ENCODE results near the gene ODAPH.

The ODAPH gene

DNA sequence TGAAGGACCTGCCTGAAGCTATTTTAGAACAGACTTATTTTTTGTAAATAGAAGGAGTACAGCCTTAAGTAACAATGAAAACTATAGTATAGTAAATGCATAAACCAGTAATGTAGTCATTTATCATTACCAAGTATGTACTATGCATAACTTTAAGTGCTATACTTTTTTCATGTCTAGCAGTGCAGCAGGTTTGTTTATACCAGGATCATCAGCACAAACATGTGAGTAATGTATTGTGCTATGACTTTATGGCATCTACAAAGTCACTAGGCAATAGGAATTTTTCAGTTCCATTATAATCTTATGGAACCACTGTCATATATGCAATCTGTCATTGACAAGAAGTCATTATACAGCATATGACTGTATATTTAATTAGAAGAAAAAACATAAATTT, 3.4 kb upstream of the ODAPH start:
- Histone ChIP-seq H3K4me3 (ENCODE audit: low read length) (no peak overlapping the region), H3K4me1 (ENCODE audit: control insufficient read depth, insufficient read depth, low read length) (no peaks in the 10 kb centered on the region), H3K9ac (ENCODE audit: low read length) (no peak overlapping the region), H3K9me3 (ENCODE audit: control insufficient read depth, low read length) (no peaks in the 10 kb centered on the region), H3K27me3 (ENCODE audit: control insufficient read depth, insufficient read depth, low read length) (no peaks in the 10 kb centered on the region), H3K36me3 (ENCODE audit: control insufficient read depth, insufficient read depth, low read length) (no peaks in the 10 kb centered on the region)

GRCh38 chr4:75557696-75558095, 1.8 kb downstream of the ODAPH start:
- no peaks in the 10 kb centered on the region for H3K36me3 ChIP-seq (ENCODE audit: control insufficient read depth, insufficient read depth, low read length)
- H3K27me3 ChIP-seq (ENCODE audit: control insufficient read depth, insufficient read depth, low read length) = no peaks in the 10 kb centered on the region
- no peaks in the 10 kb centered on the region for H3K9me3 ChIP-seq (ENCODE audit: control insufficient read depth, low read length)
- no peak overlapping the region for H3K9ac ChIP-seq (ENCODE audit: low read length)
- H3K4me1 ChIP-seq (ENCODE audit: control insufficient read depth, insufficient read depth, low read length) = no peaks in the 10 kb centered on the region
- no peak overlapping the region for H3K4me3 ChIP-seq (ENCODE audit: low read length)

- no peaks in the 10 kb centered on the region for H3K36me3 ChIP-seq (ENCODE audit: control insufficient read depth, insufficient read depth, low read length)
- no peaks in the 10 kb centered on the region for H3K27me3 ChIP-seq (ENCODE audit: control insufficient read depth, insufficient read depth, low read length)
- no peak overlapping the region for H3K4me3 ChIP-seq (ENCODE audit: low read length)
- H3K9ac ChIP-seq (ENCODE audit: low read length) = no peak overlapping the region
- no peaks in the 10 kb centered on the region for H3K9me3 ChIP-seq (ENCODE audit: control insufficient read depth, low read length)
- H3K4me1 ChIP-seq (ENCODE audit: control insufficient read depth, insufficient read depth, low read length) = no peaks in the 10 kb centered on the region
These were observed 5.9 kb downstream of the ODAPH start for GRCh38 chr4:75561789-75562188.

- no peaks in the 10 kb centered on the region for H3K4me1 ChIP-seq (ENCODE audit: control insufficient read depth, insufficient read depth, low read length)
- no peak overlapping the region for H3K4me3 ChIP-seq (ENCODE audit: low read length)
- no peaks in the 10 kb centered on the region for H3K27me3 ChIP-seq (ENCODE audit: control insufficient read depth, insufficient read depth, low read length)
- no peaks in the 10 kb centered on the region for H3K36me3 ChIP-seq (ENCODE audit: control insufficient read depth, insufficient read depth, low read length)
- no peaks in the 10 kb centered on the region for H3K9me3 ChIP-seq (ENCODE audit: control insufficient read depth, low read length)
- H3K9ac ChIP-seq (ENCODE audit: low read length) = no peak overlapping the region
These were observed 8.2 kb downstream of the ODAPH start for GRCh38 chr4:75564023-75564422.

- no peaks in the 10 kb centered on the region for H3K4me1 ChIP-seq (ENCODE audit: control insufficient read depth, insufficient read depth, low read length)
- H3K9me3 ChIP-seq (ENCODE audit: control insufficient read depth, low read length) = no peaks in the 10 kb centered on the region
- H3K36me3 ChIP-seq (ENCODE audit: control insufficient read depth, insufficient read depth, low read length) = no peaks in the 10 kb centered on the region
These were observed 9.6 kb downstream of the ODAPH start for GRCh38 chr4:75565481-75565880.

GRCh38 chr4:75566911-75567310, 11.0 kb downstream of the ODAPH start:
- Histone ChIP-seq H3K9me3 (ENCODE audit: control insufficient read depth, low read length) (no peaks in the 10 kb centered on the region), H3K4me1 (ENCODE audit: control insufficient read depth, insufficient read depth, low read length) (no peaks in the 10 kb centered on the region), H3K36me3 (ENCODE audit: control insufficient read depth, insufficient read depth, low read length) (no peaks in the 10 kb centered on the region), H3K4me3 (ENCODE audit: low read length) (no peak overlapping the region), H3K9ac (ENCODE audit: low read length) (no peak overlapping the region), H3K27me3 (ENCODE audit: control insufficient read depth, insufficient read depth, low read length) (no peaks in the 10 kb centered on the region)

More at GRCh38 chr4:75565481-75565880, 9.6 kb downstream of the ODAPH start:
- Histone ChIP-seq H3K27me3 (ENCODE audit: control insufficient read depth, insufficient read depth, low read length) (no peaks in the 10 kb centered on the region), H3K9ac (ENCODE audit: low read length) (no peak overlapping the region), H3K4me3 (ENCODE audit: low read length) (no peak overlapping the region)

GRCh38 chr4:75567725-75568124, 11.9 kb downstream of the ODAPH start:
- Histone ChIP-seq H3K9me3 (ENCODE audit: control insufficient read depth, low read length) (no peaks in the 10 kb centered on the region), H3K4me3 (ENCODE audit: low read length) (no peak overlapping the region), H3K36me3 (ENCODE audit: control insufficient read depth, insufficient read depth, low read length) (no peaks in the 10 kb centered on the region), H3K27me3 (ENCODE audit: control insufficient read depth, insufficient read depth, low read length) (no peaks in the 10 kb centered on the region), H3K4me1 (ENCODE audit: control insufficient read depth, insufficient read depth, low read length) (no peaks in the 10 kb centered on the region), H3K9ac (ENCODE audit: low read length) (no peak overlapping the region)

GRCh38 chr4:75584067-75584466, 28.2 kb downstream of the ODAPH start:
- H3K4me1 ChIP-seq (ENCODE audit: control insufficient read depth, insufficient read depth, low read length) = no peaks in the 10 kb centered on the region
- H3K27me3 ChIP-seq (ENCODE audit: control insufficient read depth, insufficient read depth, low read length) = no peaks in the 10 kb centered on the region
- no peak overlapping the region for H3K4me3 ChIP-seq (ENCODE audit: low read length)
- no peaks in the 10 kb centered on the region for H3K9me3 ChIP-seq (ENCODE audit: control insufficient read depth, low read length)
- no peaks in the 10 kb centered on the region for H3K36me3 ChIP-seq (ENCODE audit: control insufficient read depth, insufficient read depth, low read length)
- H3K9ac ChIP-seq (ENCODE audit: low read length) = no peak overlapping the region

DNA sequence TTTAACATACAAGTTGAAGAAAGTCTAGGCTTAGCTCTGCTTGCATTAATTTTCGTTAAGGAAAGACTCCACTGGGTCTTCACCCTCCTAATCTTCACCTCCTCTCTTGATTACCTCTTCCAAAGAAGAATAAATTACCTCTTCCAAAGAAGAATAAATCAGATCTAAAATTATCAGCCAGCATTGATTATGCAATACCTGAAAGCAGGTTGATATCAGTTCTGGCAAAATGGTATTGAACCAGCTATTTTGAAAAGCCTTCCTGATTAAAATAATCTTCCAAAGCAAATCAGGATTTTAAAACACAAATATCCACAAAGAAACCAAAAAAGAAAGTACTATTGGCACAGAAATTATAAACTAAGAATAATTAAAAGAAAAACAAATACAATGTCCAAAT, 37.5 kb downstream of the ODAPH start:
- Histone ChIP-seq H3K4me3 (ENCODE audit: low read length) (no peak overlapping the region), H3K36me3 (ENCODE audit: control insufficient read depth, insufficient read depth, low read length) (no peaks in the 10 kb centered on the region), H3K27me3 (ENCODE audit: control insufficient read depth, insufficient read depth, low read length) (no peaks in the 10 kb centered on the region), H3K9ac (ENCODE audit: low read length) (no peak overlapping the region), H3K4me1 (ENCODE audit: control insufficient read depth, insufficient read depth, low read length) (no peaks in the 10 kb centered on the region), H3K9me3 (ENCODE audit: control insufficient read depth, low read length) (no peaks in the 10 kb centered on the region)

DNA sequence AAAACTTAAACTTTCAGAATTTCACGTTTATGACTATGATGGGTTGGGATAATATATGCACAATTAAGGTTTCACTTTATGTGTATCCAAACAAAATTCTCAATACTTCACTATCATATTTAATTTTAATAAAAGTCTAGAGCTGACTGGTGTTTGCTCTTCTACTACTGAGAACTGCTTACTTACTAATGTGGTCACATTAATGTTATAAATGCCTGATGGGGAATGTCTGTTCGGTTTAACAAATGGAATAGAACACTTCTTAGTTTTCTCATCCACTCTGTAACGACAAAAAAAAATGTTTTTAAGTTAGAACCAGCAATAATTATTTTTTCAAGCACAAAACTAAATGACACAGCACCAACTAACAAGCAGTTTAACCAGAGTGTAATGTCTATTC, 40.2 kb downstream of the ODAPH start:
- H3K9ac ChIP-seq (ENCODE audit: low read length) = no peak overlapping the region
- no peaks in the 10 kb centered on the region for H3K4me1 ChIP-seq (ENCODE audit: control insufficient read depth, insufficient read depth, low read length)
- H3K4me3 ChIP-seq (ENCODE audit: low read length) = no peak overlapping the region
- H3K27me3 ChIP-seq (ENCODE audit: control insufficient read depth, insufficient read depth, low read length) = no peaks in the 10 kb centered on the region
- H3K9me3 ChIP-seq (ENCODE audit: control insufficient read depth, low read length) = no peaks in the 10 kb centered on the region
- no peaks in the 10 kb centered on the region for H3K36me3 ChIP-seq (ENCODE audit: control insufficient read depth, insufficient read depth, low read length)

- Histone ChIP-seq H3K9me3 (ENCODE audit: control insufficient read depth, low read length) (no peaks in the 10 kb centered on the region), H3K36me3 (ENCODE audit: control insufficient read depth, insufficient read depth, low read length) (no peaks in the 10 kb centered on the region)
These were observed 42.5 kb downstream of the ODAPH start for GRCh38 chr4:75598390-75598789.

GRCh38 chr4:75599647-75600046, 43.8 kb downstream of the ODAPH start:
- Histone ChIP-seq H3K4me1 (ENCODE audit: control insufficient read depth, insufficient read depth, low read length) (no peaks in the 10 kb centered on the region), H3K36me3 (ENCODE audit: control insufficient read depth, insufficient read depth, low read length) (no peaks in the 10 kb centered on the region), H3K27me3 (ENCODE audit: control insufficient read depth, insufficient read depth, low read length) (no peaks in the 10 kb centered on the region), H3K9ac (ENCODE audit: low read length) (no peak overlapping the region), H3K4me3 (ENCODE audit: low read length) (no peak overlapping the region), H3K9me3 (ENCODE audit: control insufficient read depth, low read length) (no peaks in the 10 kb centered on the region)

More at GRCh38 chr4:75598390-75598789, 42.5 kb downstream of the ODAPH start:
- Histone ChIP-seq H3K27me3 (ENCODE audit: control insufficient read depth, insufficient read depth, low read length) (no peaks in the 10 kb centered on the region), H3K9ac (ENCODE audit: low read length) (no peak overlapping the region), H3K4me1 (ENCODE audit: control insufficient read depth, insufficient read depth, low read length) (no peaks in the 10 kb centered on the region), H3K4me3 (ENCODE audit: low read length) (no peak overlapping the region)

GRCh38 chr4:75605928-75606327, 50.1 kb downstream of the ODAPH start:
- H3K27me3 ChIP-seq (ENCODE audit: control insufficient read depth, insufficient read depth, low read length) = no peaks in the 10 kb centered on the region
- H3K4me3 ChIP-seq (ENCODE audit: low read length) = no peak overlapping the region
- H3K36me3 ChIP-seq (ENCODE audit: control insufficient read depth, insufficient read depth, low read length) = no peaks in the 10 kb centered on the region

More at GRCh38 chr4:75605928-75606327, 50.1 kb downstream of the ODAPH start:
- H3K9me3 ChIP-seq (ENCODE audit: control insufficient read depth, low read length) = no peaks in the 10 kb centered on the region
- H3K4me1 ChIP-seq (ENCODE audit: control insufficient read depth, insufficient read depth, low read length) = no peaks in the 10 kb centered on the region
- H3K9ac ChIP-seq (ENCODE audit: low read length) = no peak overlapping the region
